GM21381 (cell line): Measurements from ENCODE around the gene USP46.

Experiments used
- ATAC-seq: cut with Tn5 transposase; IDR thresholded peaks from one replicate; pipeline ENCODE4 v1.9.1; 2021; ENCODE audit warnings: mild to moderate bottlenecking, moderate library complexity; ENCODE audit not compliant: unreplicated experiment

USP46 gene

GRCh38 chr4:52659001-52659721, at the start of gene USP46:
TSS of gene USP46 (minus strand) at chr4:52659301. CDS start at chr4:52659150, 151 bp downstream.
- ATAC-seq = peak; percentile 85

DNA sequence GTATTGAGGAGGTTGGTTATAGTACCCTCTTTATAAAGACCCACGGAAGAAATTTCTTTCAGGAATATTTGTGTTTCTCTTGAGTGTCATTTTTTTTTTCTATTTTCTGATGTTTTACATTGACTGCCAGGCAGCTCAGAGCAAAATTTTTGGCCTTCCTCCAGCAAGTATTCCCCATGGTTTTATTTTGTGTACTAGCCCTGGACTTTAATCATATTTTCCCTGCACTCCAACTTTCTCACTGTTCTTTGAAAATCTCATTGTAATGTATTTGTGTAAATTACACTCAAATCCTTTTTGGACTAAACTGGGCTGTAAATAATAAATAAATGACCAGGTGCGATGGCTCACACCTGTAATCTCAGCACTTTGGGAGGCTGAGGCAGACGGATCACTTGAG, 45.6 kb upstream of the USP46 start:
- ATAC-seq = no peak

- no peak for ATAC-seq
Observed at GRCh38 chr4:52704133-52704532, 45.0 kb upstream of the USP46 start.

DNA sequence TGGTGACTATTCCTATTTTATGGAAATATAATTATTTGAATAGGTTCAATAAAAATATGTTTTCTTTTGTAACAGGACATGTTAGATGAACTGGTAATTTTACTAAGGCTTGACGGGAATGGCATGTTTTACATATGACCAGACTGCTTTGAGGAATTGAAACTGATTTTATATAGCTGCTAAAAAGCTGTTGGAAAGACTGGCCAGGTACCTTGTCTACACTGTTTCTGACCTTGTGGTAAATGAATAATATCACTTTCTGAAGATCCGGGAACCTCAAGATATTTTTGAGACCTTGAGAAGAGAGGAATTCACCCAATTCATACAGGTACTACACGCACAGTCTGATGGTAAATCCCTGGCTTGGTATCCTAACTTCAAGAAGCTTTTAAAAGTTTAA, 42.1 kb upstream of the USP46 start:
- ATAC-seq = peak; percentile 89

- ATAC-seq = no peak
Observed at GRCh38 chr4:52694936-52695335, 35.8 kb upstream of the USP46 start.

- no peak for ATAC-seq
Observed at GRCh38 chr4:52693492-52693891, 34.4 kb upstream of the USP46 start.

DNA sequence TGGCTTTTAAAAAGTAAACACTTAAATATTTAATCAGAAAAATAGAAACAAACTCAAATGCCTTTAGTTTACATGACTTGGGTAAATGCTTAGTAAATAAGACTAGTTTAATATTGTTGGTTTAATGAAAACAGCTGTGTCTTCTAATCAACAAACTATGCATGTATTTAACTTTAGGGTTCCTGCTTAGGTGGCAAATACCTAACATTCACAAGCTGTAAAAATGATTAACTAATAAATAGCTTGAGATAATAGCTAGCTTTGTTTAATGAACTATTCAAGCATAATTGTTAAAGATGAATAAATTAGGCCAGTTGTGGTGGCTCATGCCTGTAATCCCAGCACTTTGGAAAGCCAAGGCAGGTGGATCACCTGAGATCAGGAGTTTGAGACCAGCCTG, 30.0 kb upstream of the USP46 start:
- ATAC-seq = no peak

DNA sequence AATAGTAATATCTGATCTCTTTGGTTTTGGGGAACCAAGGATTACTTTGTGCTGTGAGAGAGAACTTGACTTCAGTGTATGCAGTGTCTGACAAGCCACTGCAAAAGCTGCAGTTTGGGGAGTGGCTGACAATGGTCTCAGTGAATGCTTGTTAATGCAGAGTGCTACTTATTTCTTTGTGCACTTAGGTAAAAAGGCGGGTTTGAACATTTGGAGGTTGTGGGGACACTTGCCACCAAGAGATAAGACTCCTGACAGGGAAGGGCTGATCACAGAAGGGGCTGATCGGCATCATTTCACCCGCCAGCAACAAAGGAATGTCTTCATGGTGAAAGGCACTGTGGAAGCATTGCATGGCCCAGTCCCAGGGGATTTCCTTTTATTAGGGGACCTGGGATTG, 28.6 kb upstream of the USP46 start:
- no peak for ATAC-seq

DNA sequence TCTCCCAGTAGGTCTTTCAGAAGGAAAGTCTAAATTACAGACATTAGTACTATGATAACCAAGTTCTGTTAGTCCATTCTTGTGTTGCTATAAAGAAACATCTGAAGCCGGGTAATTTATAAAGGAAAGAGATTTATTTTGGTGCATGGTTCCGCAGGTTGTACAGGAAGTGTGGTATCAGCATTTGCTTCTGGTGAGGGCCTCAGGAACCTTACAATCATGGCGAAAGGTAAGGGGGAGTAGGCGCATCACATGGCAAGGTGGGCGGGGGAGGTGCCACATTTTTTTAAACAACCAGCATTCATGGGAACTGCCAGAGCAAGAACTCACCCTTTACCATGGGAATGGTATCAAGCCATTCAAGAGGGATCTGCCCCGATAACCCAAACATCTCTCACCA, 26.2 kb upstream of the USP46 start:
- no peak for ATAC-seq

GRCh38 chr4:52684896-52685295, 25.8 kb upstream of the USP46 start:
- ATAC-seq = no peak

- no peak for ATAC-seq
Observed at GRCh38 chr4:52680381-52680780, 21.3 kb upstream of the USP46 start.

- no peak for ATAC-seq
Observed at GRCh38 chr4:52676536-52676935, 17.4 kb upstream of the USP46 start.

GRCh38 chr4:52675111-52675510, 16.0 kb upstream of the USP46 start:
- ATAC-seq = no peak

DNA sequence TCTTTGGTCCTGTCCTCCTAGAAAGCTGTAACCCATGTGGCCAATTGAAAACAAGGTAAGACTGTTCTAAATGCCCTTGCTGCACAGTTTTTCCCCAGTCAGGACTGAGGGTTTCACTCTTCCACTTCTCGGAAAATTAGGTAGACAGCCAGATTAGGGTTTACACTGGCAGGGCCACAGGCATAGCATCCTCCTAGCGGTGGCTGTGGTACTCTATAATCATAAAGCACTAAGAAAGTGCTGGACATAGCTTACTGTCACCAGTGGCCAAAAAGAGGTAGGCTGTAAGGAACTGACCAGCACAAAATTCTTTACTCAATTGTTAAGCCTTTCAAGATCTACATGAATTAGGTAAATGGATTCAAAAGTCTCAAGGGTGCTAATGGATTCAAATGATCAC, 11.6 kb upstream of the USP46 start:
- no peak for ATAC-seq

- no peak for ATAC-seq
Observed at GRCh38 chr4:52670121-52670520, 11.0 kb upstream of the USP46 start.

GRCh38 chr4:52665592-52665991, 6.5 kb upstream of the USP46 start:
- ATAC-seq = peak; percentile 69

DNA sequence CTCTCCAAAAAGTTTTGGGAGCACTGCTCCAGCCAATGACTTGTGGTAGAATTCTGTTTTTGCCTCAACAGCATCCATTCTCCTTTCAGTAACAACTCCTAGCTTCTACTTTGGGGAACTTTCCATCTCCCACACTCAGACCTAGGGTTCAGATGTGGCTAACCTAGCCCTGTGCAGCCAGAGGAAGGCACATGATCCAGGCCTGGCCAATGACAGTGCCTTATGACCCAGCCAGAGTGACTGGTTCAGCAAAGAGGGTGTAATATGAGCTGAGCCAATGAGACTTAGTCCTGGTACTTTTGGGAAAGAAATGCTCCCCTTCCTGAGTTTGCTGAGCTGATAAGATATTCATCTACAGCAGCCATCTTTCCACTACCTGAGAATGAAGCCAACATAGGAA, 5.4 kb upstream of the USP46 start:
- no peak for ATAC-seq

- ATAC-seq = no peak
Observed at GRCh38 chr4:52661966-52662690, 3.0 kb upstream of the USP46 start.

DNA sequence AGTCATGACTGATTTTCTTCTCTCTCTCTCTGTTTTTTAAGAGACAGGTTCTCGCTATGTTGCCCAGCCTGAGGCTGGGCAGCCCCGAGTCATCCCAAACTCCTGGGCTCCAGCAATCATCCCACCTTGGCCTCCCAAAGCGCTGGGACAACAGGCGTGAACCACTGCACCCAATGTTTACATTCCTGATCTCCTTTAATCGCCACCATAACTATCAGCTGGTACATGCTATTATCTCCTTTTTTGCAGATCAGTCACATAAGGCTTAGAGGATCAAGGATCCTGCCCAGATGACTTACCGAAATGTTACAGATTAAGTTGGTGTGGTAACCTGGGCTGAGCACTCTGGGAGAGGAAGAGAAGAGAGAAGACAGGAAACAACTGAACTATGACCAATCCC, 1.5 kb upstream of the USP46 start:
- ATAC-seq = no peak

DNA sequence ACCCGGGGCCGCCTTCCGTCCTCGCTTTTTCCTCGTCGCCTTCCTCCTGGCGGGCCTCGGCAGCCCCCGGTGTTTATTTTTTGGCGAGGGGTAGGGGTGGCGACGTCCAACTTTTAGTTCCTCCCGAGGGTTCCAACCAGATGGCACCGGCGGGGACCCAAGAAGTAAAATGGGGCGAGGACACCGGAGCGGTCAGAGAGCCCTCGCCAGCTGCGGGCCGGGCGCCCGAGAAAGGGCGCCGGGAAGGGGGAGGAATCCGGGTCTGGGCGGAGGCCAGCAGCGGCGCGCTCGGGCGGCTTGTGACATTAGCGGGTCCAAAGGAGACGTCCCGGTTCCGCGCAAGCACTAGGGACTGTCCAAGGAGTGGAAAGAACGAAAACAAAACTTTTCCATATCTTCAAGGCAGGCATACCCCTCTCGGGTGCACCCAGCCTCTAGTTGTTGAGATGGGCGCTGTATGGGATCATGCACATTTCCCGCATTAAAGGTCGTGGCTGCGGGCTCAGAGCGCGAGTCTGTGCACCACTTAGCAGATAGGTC, 691 bp upstream of the USP46 start:
- ATAC-seq = peak; percentile 29

DNA sequence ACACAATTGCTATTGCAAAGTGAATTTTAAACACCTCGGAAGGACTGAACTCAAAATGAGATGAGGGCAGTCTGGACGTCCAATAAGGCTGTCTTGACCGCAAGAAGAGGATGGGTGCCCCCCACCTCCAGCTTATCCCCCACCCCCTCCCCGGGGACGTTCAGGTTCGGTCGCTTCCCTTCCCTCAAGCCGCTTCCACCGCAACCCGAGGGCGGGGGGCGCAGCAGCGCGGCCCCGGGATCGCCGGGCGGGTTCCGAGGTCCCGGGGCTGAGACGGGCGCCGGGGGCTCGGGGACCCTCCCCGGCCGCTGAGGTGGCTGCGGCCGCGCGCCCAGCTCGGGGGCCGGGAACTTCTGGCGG, 480 bp downstream of the USP46 start:
- peak; percentile 13 for ATAC-seq
